Ascending aorta (tissue), 2 donors: Measurements from ENCODE around the gene NFE2L3. TPM values are rescaled to one million over a fixed set of nuclear protein-coding genes. Genes with fewer than 3 reads are reported as not detected.
"Not testable (repeated sequence)": the region's sequence is repeated elsewhere in the genome, so short reads cannot be mapped to it uniquely, and the experiment has no call there.

Experiments used
- DNase-seq, 2 donors: peaks; one replicate each; pipeline ENCODE4 v3.0.0-alpha.2; 2019; ENCODE audit warnings: low spot score in 2 of 2
- H3K27ac ChIP-seq, 2 donors: fragments of 200-600 bp; sonication (generic); one replicate each; pipeline ENCODE4 v1.5.1; 2016 to 2017; ENCODE audit warnings: mild to moderate bottlenecking in 1 of 2
- H3K27me3 ChIP-seq: fragments of 200-600 bp; sonication (generic); one replicate; pipeline ENCODE4 v1.5.1; 2017
- H3K36me3 ChIP-seq, 2 donors: fragments of 200-600 bp; sonication (generic); one replicate each; pipeline ENCODE4 v1.5.1; 2016
- H3K4me1 ChIP-seq, 2 donors: fragments of 200-600 bp; sonication (generic); one replicate each; pipeline ENCODE4 v1.5.1; 2016 to 2017; ENCODE audit warnings: mild to moderate bottlenecking in 1 of 2
- H3K4me3 ChIP-seq, 2 donors: fragments of 200-600 bp; sonication (generic); one replicate each; pipeline ENCODE4 v1.5.1; 2016 to 2017; ENCODE audit warnings: mild to moderate bottlenecking in 1 of 2
- H3K9me3 ChIP-seq, 2 donors: fragments of 200-600 bp; sonication (generic); one replicate each; pipeline ENCODE4 v1.5.1; 2016
- CTCF ChIP-seq, 3 experiments: fragments of 200-600 bp in 2 of 3; fragments of 450-650 bp in 1 of 3; sonication (generic) in 2 of 3; IDR thresholded peaks; one replicate each; pipeline ENCODE4 v1.5.1; 2016 to 2019; ENCODE audit warnings: antibody characterized with exemption in 3 of 3, mild to moderate bottlenecking in 1 of 3, moderate library complexity in 1 of 3
- intact Hi-C: fragments of 100-400 bp; cut with DNase I; formaldehyde crosslinking; loops from one replicate; pipeline ENCODE4 v1.15.1; 2023
- total RNA-seq: library from RNA; depleted of rRNA; stranded (reverse); fragments of >200 nt; gene quantifications from one replicate; pipeline ENCODE4 v1.1.0, GENCODE V29; 2016

Gene NFE2L3
- total RNA-seq, 1 donor from 2014 or later = 10.0 TPM

- DNase-seq = no peak
- Histone ChIP-seq H3K36me3 (peaks cover 0 to 9% of the 10 kb centered on the region in 2 donors), H3K4me1 (peaks cover 0 to 2% of the 10 kb centered on the region in 2 donors), H3K27ac (no peak overlapping the region), H3K27me3 (no peaks in the 10 kb centered on the region), H3K4me3 (no peak overlapping the region), H3K9me3 (no peaks in the 10 kb centered on the region)
- intact Hi-C loops = no loop called here
- no peak for TF ChIP-seq CTCF (IDR thresholded peaks at IDR 0.05)
These were observed 30.3 kb downstream of the NFE2L3 start for GRCh38 chr7:26182283-26182682.

GRCh38 chr7:26182706-26183105 lies 30.7 kb downstream of the NFE2L3 start:
- DNase-seq = no peak
- TF ChIP-seq CTCF (IDR thresholded peaks at IDR 0.05) = no peak
- Histone ChIP-seq H3K27me3 (no peaks in the 10 kb centered on the region), H3K27ac (no peak overlapping the region), H3K9me3 (no peaks in the 10 kb centered on the region), H3K36me3 (peaks cover 0 to 13% of the 10 kb centered on the region in 2 donors), H3K4me1 (peaks cover 0 to 2% of the 10 kb centered on the region in 2 donors), H3K4me3 (no peak overlapping the region)
- intact Hi-C loops = no loop called here

- intact Hi-C loops = no loop called here
- Histone ChIP-seq H3K4me3 (no peak overlapping the region), H3K27ac (peak overlapping the region in 1 of 2 donors; percentile 3), H3K4me1 (peaks cover 0 to 2% of the 10 kb centered on the region in 2 donors), H3K9me3 (no peaks in the 10 kb centered on the region), H3K36me3 (peaks cover 6 to 23% of the 10 kb centered on the region in 2 donors), H3K27me3 (no peaks in the 10 kb centered on the region)
- DNase-seq = no peak
- no peak for TF ChIP-seq CTCF (IDR thresholded peaks at IDR 0.05)
These were observed 31.7 kb downstream of the NFE2L3 start for GRCh38 chr7:26183545-26184280.

GRCh38 chr7:26184281-26185101 lies 32.5 kb downstream of the NFE2L3 start:
- DNase-seq, H3K27me3 ChIP-seq, H3K9me3 ChIP-seq, H3K4me3 ChIP-seq, intact Hi-C loops, H3K4me1 ChIP-seq: not testable (repeated sequence)
- H3K27ac ChIP-seq = peak overlapping the region in 1 of 2 donors; percentile 3
- H3K36me3 ChIP-seq = peaks cover 14 to 31% of the 10 kb centered on the region in 2 donors

- no peak for TF ChIP-seq CTCF (IDR thresholded peaks at IDR 0.05)
- intact Hi-C loops = no loop called here
- no peak for DNase-seq
- no peaks in the 10 kb centered on the region for H3K9me3 ChIP-seq
- H3K36me3 ChIP-seq = peaks cover 21 to 39% of the 10 kb centered on the region in 2 donors
- peaks cover 0 to 2% of the 10 kb centered on the region in 2 donors for H3K4me1 ChIP-seq
- H3K4me3 ChIP-seq = no peak overlapping the region
- H3K27me3 ChIP-seq = no peaks in the 10 kb centered on the region
- H3K27ac ChIP-seq = no peak overlapping the region
These were observed 33.3 kb downstream of the NFE2L3 start for GRCh38 chr7:26185131-26185843.
